Activated effector memory CD4-positive, alpha-beta T cell treated with anti-CD3 and anti-CD28 coated beads, Interleukin-2, amount 50 U/mL, for 16 hours (primary cell): ENCODE results near the gene PRKCD.
A peak's percentile ranks its signal among the peaks of the same experiment; 100 is the strongest.

ENCODE experiments used
- DNase-seq: peaks from one replicate; pipeline ENCODE4 v3.0.0-alpha.2; 2020

Gene PRKCD

GRCh38 chr3:53171827-53172505 lies 11.0 kb downstream of the PRKCD start:
- no peak for DNase-seq

- no peak for DNase-seq
Measured at GRCh38 chr3:53173107-53173506, 12.1 kb downstream of the PRKCD start.

- DNase-seq: no peak
Measured at GRCh38 chr3:53174346-53175250, 13.6 kb downstream of the PRKCD start.

GRCh38 chr3:53175613-53176540 lies 14.9 kb downstream of the PRKCD start:
- DNase-seq: no peak

- DNase-seq: no peak
Measured at GRCh38 chr3:53178246-53178645, 17.2 kb downstream of the PRKCD start.

- no peak for DNase-seq
Measured at GRCh38 chr3:53179580-53179979, 18.6 kb downstream of the PRKCD start.

- DNase-seq: no peak
Measured at GRCh38 chr3:53180305-53181023, 19.5 kb downstream of the PRKCD start.

- DNase-seq: no peak
Measured at GRCh38 chr3:53181024-53181371, 20.0 kb downstream of the PRKCD start.

- no peak for DNase-seq
Measured at GRCh38 chr3:53181528-53181927, 20.5 kb downstream of the PRKCD start.

- no peak for DNase-seq
Measured at GRCh38 chr3:53182764-53183355, 21.9 kb downstream of the PRKCD start.

- no peak for DNase-seq
Measured at GRCh38 chr3:53183514-53183913, 22.5 kb downstream of the PRKCD start.

GRCh38 chr3:53184701-53185100 lies 23.7 kb downstream of the PRKCD start:
- no peak for DNase-seq

- no peak for DNase-seq
Measured at GRCh38 chr3:53185761-53186465, 24.9 kb downstream of the PRKCD start.

GRCh38 chr3:53186726-53187125 lies 25.7 kb downstream of the PRKCD start:
- no peak for DNase-seq

- no peak for DNase-seq
Measured at GRCh38 chr3:53187430-53187829, 26.4 kb downstream of the PRKCD start.

GRCh38 chr3:53188136-53188685 lies 27.2 kb downstream of the PRKCD start:
- DNase-seq: no peak

- DNase-seq: no peak
Measured at GRCh38 chr3:53188720-53189119, 27.7 kb downstream of the PRKCD start.

GRCh38 chr3:53189276-53189675 lies 28.3 kb downstream of the PRKCD start:
- no peak for DNase-seq

- DNase-seq: peak; percentile 43
Measured at GRCh38 chr3:53190659-53191058, 29.6 kb downstream of the PRKCD start.

- peak; percentile 61 for DNase-seq
Measured at GRCh38 chr3:53191836-53192480, 30.9 kb downstream of the PRKCD start.

GRCh38 chr3:53192608-53193007 lies 31.6 kb downstream of the PRKCD start:
- DNase-seq: peak; percentile 42
